Ovary (tissue), 9 donors: ENCODE measurements around the gene TSPAN4. TPM values are rescaled to one million over a fixed set of nuclear protein-coding genes. Genes with fewer than 3 reads are reported as not detected.
A peak's percentile ranks its signal among the peaks of the same experiment; 100 is the strongest.

Source experiments
- DNase-seq, 5 donors: peaks; one replicate each; pipeline ENCODE4 v3.0.0-alpha.2; 2019 to 2020
- H3K27ac ChIP-seq, 2 donors: fragments of 200-600 bp; one replicate each; pipeline versions ENCODE4 v1.5.1 to v1.8.0; 2019 to 2022
- H3K27me3 ChIP-seq: fragments of 200-600 bp; one replicate; pipeline ENCODE4 v1.8.0; 2022
- H3K36me3 ChIP-seq: fragments of 200-600 bp; sonication (generic); one replicate; pipeline ENCODE4 v1.5.1; 2019
- H3K4me1 ChIP-seq: one replicate; pipeline ENCODE4 v1.8.1; 2013; ENCODE audit warnings: mild to moderate bottlenecking, moderate library complexity; ENCODE audit not compliant: insufficient read depth
- H3K4me3 ChIP-seq: fragments of 200-600 bp; sonication (generic); one replicate; pipeline ENCODE4 v1.5.1; 2017
- H3K9me3 ChIP-seq, 2 donors: fragments of 200-600 bp in 1 of 2; sonication (generic) in 1 of 2; one replicate each; pipeline versions ENCODE4 v1.5.1 to v1.8.1; 2013 to 2019; ENCODE audit warnings: mild to moderate bottlenecking in 1 of 2, moderate library complexity in 1 of 2
- CTCF ChIP-seq, 3 donors: fragments of 450-650 bp in 2 of 3; fragments of 200-600 bp in 1 of 3; IDR thresholded peaks; one replicate each; pipeline versions ENCODE4 v1.5.1 to v1.8.0; 2016 to 2022; ENCODE audit warnings: antibody characterized with exemption in 3 of 3, mild to moderate bottlenecking in 1 of 3
- EP300 ChIP-seq: sonication (generic); formaldehyde crosslinking; IDR thresholded peaks from one replicate; pipeline ENCODE4 v1.6.1; 2017; ENCODE audit warnings: antibody characterized with exemption
- POLR2A ChIP-seq: fragments of 450-650 bp; IDR thresholded peaks from one replicate; pipeline ENCODE4 v1.6.1; 2017; ENCODE audit warnings: antibody characterized with exemption, mild to moderate bottlenecking, moderate library complexity
- WGBS, 3 donors: extraction: QIAGEN DNeasy Blood & Tissue Kit in 1 of 3; methylation state at CpG; one replicate each; pipeline versions ENCODE4 v1.1.5 to v1.1.7; 2013 to 2017; 5-methylcytosine and 5-hydroxymethylcytosine counted together
- intact Hi-C, 4 donors: fragments of 100-400 bp; cut with DNase I; formaldehyde crosslinking; loops; one replicate each; pipeline versions ENCODE4 v1.11.0 to v1.15.1; 2022 to 2023
- polyA plus RNA-seq, 2 donors: library from polyadenylated mRNA; stranded (reverse); fragments of 200-250 nt in 1 of 2; fragments of 350-450 nt in 1 of 2; fragmentation: Illumina TruSeq in 1 of 2; extraction: RNeasy Lipid Tissue Mini Kit (QIAGEN cat#74804) in 1 of 2; gene quantifications; one replicate each; pipeline ENCODE4 v1.2.3, GENCODE V29; 2013 to 2014
- total RNA-seq, 7 donors: library from RNA; depleted of rRNA in 2 of 7; stranded (reverse); fragments of >200 nt in 2 of 7; fragmentation: NEBNext Ultra II Directional in 3 of 7; extraction: Animal tissue kit (Norgen Biotek cat#: 25700) in 3 of 7; gene quantifications; one replicate each; pipeline versions ENCODE4 v1.1.0 to v1.2.4, GENCODE V29; 2016 to 2023
- donor health status: DM: no; HTN: no; CAD: no; lungs with moderate emphysema.
- donor health status: DM: no; HTN: no; CAD: no.
- donor health status: Bipolar disorder and iron deficiency.
- donor health status: DM: yes; HTN: yes; CAD: no.
- donor health status: DM: no; HTN: no; CAD: no.
- donor health status: DM: yes; HTN: yes; CAD: no.

The TSPAN4 gene
- total and polyA plus RNA-seq, 9 donors: 6.4 to 124 (median 89.7) TPM

- intact Hi-C loops: no loop called here
- 74 to 86% (median 79%) methylated on average over 9 of the region's 9 CpGs for WGBS, 3 donors
- Histone ChIP-seq H3K36me3 (peaks cover 2% of the 10 kb centered on the region), H3K4me3 (no peak overlapping the region), H3K4me1 (peaks cover 13% of the 10 kb centered on the region), H3K27me3 (no peaks in the 10 kb centered on the region), H3K9me3 (no peaks in the 10 kb centered on the region), H3K27ac (no peak overlapping the region)
- DNase-seq: no peak
- TF ChIP-seq POLR2A: no peak
- no peak for TF ChIP-seq CTCF (IDR thresholded peaks at IDR 0.05)
- TF ChIP-seq EP300: no peak
Measured at GRCh38 chr11:826227-826621, 16.4 kb upstream of the TSPAN4 start.

GRCh38 chr11:826836-827145 lies 15.9 kb upstream of the TSPAN4 start:
- Histone ChIP-seq H3K4me3 (peak overlapping the region; percentile 0), H3K9me3 (no peaks in the 10 kb centered on the region), H3K36me3 (peaks cover 2% of the 10 kb centered on the region), H3K27ac (no peak overlapping the region), H3K4me1 (peaks cover 10% of the 10 kb centered on the region), H3K27me3 (no peaks in the 10 kb centered on the region)
- 2 to 4% (median 2%) methylated on average over 17 to 22 of the region's 22 CpGs for WGBS, 3 donors
- DNase-seq: no peak
- intact Hi-C loops: no loop called here
- TF ChIP-seq EP300: no peak
- TF ChIP-seq CTCF (IDR thresholded peaks at IDR 0.05): no peak
- TF ChIP-seq POLR2A: no peak

- H3K4me1 ChIP-seq: peaks cover 14% of the 10 kb centered on the region
- H3K9me3 ChIP-seq: no peaks in the 10 kb centered on the region
- H3K27me3 ChIP-seq: no peaks in the 10 kb centered on the region
- 8 to 13% (median 9%) methylated on average over 44 to 66 of the region's 66 CpGs for WGBS, 3 donors
- no peak overlapping the region for H3K27ac ChIP-seq
- H3K4me3 ChIP-seq: peak overlapping the region; percentile 0
- intact Hi-C loops: no loop called here
- TF ChIP-seq CTCF (IDR thresholded peaks at IDR 0.05) (no peak), EP300 (no peak), POLR2A (no peak)
- no peak for DNase-seq
- H3K36me3 ChIP-seq: no peaks in the 10 kb centered on the region
Measured at GRCh38 chr11:827146-827896, 15.3 kb upstream of the TSPAN4 start.

GRCh38 chr11:827897-828192 lies 14.8 kb upstream of the TSPAN4 start, which contains the start of gene CRACR2B:
CRACR2B (plus strand) TSS chr11:827919; CDS start chr11:828608, 689 bp downstream.
- WGBS, 3 donors: 64 to 70% (median 69%) methylated on average over 5 of the region's 5 CpGs
- intact Hi-C loops: no loop called here
- H3K36me3 ChIP-seq: no peaks in the 10 kb centered on the region
- TF ChIP-seq CTCF (IDR thresholded peaks at IDR 0.05): no peak
- TF ChIP-seq POLR2A: no peak
- no peak for TF ChIP-seq EP300
- H3K27ac ChIP-seq: no peak within 1 kb of the TSS
- DNase-seq: no peak
- H3K4me1 ChIP-seq: peaks cover 16% of the 10 kb centered on the region
- H3K27me3 ChIP-seq: no peaks in the 10 kb centered on the region
- no peaks in the 10 kb centered on the region for H3K9me3 ChIP-seq
- peak within 1 kb of the TSS; percentile 0 for H3K4me3 ChIP-seq
